GF-D8 (cell line): ENCODE measurements around the gene RPS2.
A peak's percentile ranks its signal among the peaks of the same experiment; 100 is the strongest.
"Not testable (repeated sequence)": the region's sequence is repeated elsewhere in the genome, so short reads cannot be mapped to it uniquely, and the experiment has no call there.

ENCODE experiments used
- DNase-seq: peaks from one replicate; lab custom pipeline; 2025; lab: John Stamatoyannopoulos, UW

The RPS2 gene

DNA sequence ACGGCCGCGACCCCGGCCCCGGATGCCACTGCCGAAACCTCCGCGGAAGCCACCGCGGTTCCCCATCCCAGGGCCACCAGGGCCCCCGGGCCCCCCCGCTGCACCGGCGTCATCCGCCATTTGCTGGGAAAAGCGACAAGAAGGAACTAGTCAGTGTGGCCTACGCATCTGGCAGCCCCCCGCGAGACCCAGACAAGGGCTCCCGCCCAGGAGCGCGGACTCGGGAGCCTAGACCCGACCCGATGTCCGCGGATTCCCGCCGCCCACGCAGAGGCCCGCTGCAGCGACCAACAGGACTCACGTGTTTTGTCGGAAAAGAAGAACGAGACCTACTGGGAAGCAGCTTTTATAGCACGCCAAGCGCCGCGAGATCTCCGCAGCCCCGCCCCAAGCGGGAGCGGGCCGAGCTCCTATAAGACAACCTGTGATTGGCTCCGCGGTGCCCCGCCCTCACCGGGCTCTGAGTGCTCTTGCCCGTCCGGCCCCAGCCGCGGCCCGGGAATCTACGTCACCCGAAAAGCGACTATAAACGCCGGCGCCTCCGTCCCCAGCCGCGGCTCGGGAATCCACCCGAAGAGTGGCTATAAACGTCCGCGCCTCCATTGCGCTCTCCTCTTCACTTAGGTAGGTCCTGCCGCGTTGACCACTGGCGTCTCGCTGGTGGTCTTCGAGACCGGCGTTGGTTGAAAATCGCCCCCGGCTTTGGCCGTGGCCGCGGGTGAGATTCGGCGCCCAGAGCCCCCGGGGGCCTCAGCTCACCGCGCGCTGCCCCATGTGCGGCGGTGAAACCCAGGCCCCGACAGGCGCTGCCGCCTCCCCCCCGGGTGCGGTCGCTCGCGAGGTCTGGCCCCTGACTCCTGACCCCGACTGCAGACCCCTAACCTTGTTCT, at the start of gene RPS2:
TSS of gene RPS2 (minus strand) at position 321 of the 890 bp plus-strand sequence. CDS start at position 120, 201 bp downstream.
- peak; percentile 94 for DNase-seq

DNA sequence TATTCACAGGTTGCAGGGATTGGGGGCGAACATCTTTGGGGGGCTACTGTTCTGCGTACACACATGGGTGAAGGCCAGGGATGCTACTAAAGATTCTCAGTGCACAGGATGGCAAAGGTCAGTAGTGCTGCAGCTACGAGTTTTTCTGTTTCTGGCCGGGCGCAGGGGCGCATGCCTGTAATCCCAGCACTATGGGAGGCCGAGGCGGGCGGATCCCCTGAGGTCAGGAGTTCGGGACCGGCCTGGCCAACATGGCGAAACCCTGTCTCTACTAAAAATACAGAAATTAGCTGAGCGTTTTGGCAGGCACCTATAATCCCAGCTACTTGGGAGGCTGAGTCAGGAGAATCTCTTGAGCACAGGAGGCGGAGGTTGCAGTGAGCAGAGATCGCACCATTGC, 48.9 kb upstream of the RPS2 start:
- DNase-seq: no peak

GRCh38 chr16:2011726-2012125, 47.1 kb upstream of the RPS2 start:
- not testable (repeated sequence) for DNase-seq

DNA sequence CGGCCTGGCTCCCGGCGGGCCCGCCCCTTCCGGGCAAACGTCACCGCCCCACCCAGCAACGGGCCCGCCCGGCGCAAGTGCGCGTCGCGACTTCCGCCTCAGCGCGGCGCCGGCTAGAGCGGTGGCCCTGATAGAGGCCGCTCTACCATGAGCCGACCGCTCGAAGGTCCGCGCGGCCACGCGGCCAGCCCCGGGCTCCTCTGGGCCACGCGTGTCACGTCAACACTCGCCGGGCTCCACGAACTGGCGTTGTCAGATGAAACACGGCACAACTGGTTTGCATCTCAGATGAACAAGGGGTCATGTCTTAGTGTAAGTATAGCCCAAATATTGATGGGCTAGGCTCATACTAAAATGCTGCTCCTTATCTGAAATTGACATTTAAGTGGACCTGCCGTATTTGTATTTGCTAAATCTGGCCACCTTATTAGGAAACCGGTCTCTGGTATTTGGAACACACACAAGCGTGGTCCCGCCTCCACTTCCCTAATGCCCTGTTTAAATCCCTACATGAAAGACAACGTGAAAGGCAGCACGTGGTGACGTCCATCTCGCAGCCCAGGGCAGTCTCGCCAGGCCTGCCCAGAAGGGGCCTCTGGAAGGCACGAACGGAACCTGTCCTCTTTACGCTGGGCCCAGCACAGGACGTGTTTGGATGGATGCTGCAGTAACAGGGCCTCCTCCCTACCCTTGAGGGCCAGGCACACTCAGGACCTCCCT, 45.3 kb upstream of the RPS2 start, which contains the start of gene ZNF598:
TSS of gene ZNF598 (minus strand) at position 31 of the 720 bp plus-strand sequence.
- peak; percentile 55 for DNase-seq

DNA sequence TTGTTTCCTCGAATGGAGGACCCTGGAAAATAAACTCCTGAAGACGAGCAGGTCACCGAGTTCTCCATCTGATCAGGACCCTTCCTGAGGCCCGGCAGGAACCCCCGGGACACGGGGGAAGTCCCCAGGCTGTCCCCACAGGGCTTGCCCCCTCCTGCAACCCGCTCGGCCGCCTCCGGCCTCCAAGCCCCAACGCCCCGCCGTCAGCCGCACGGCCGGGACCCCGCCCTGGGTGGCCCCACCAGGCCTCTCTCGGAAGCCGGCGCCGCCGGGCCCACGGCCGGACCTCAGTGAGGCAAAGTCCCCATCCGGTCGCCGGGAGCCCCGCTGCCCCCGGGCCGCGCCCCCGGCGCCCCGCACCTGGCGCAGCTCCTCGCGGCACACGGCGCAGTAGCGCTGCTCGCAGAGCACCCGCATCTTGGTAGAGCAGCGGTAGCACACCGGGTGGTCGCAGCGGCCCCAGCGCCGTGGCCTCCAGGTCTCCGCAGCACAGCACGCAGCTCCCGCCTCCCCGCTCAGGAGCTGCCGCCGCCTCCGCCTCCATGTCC, 44.6 kb upstream of the RPS2 start:
- no peak for DNase-seq

GRCh38 chr16:2008631-2009163, 44.1 kb upstream of the RPS2 start:
- peak; percentile 61 for DNase-seq

DNA sequence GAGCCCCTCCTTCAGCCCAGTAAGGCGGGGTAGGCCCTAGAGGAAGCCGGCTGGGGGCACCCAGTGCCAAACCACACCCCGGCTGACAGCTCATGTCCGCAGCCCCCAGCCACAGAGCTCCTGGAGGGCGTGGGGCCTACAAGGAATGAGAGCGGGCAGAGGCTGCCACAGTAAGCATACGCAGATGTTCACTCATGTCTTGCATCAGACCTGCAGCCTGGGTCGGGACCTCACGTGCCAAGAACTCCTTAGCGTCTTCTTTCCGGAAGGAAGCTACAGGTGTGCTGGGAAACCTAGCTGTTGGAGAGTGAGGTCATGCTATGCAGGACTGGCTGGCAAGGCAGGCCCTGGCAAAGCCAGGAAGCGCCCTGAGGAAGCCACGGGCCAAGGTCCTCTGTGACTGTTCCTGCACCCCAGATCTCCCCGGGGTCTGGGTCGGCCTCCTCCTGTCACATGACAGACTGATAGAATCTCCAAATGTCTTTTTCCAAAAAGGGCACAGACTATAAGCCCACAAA, 43.4 kb upstream of the RPS2 start:
- peak; percentile 74 for DNase-seq

GRCh38 chr16:2007081-2007836, 42.6 kb upstream of the RPS2 start:
- DNase-seq: no peak

GRCh38 chr16:2006317-2006716, 41.7 kb upstream of the RPS2 start:
- no peak for DNase-seq

- DNase-seq: no peak
These were observed 41.0 kb upstream of the RPS2 start for GRCh38 chr16:2005646-2006045.

- DNase-seq: no peak
These were observed 40.3 kb upstream of the RPS2 start for GRCh38 chr16:2004795-2005517.

GRCh38 chr16:2003827-2004641, 39.4 kb upstream of the RPS2 start:
- peak; percentile 59 for DNase-seq

GRCh38 chr16:2003231-2003826, 38.7 kb upstream of the RPS2 start:
- no peak for DNase-seq

- DNase-seq: no peak
These were observed 38.0 kb upstream of the RPS2 start for GRCh38 chr16:2002406-2003230.

DNA sequence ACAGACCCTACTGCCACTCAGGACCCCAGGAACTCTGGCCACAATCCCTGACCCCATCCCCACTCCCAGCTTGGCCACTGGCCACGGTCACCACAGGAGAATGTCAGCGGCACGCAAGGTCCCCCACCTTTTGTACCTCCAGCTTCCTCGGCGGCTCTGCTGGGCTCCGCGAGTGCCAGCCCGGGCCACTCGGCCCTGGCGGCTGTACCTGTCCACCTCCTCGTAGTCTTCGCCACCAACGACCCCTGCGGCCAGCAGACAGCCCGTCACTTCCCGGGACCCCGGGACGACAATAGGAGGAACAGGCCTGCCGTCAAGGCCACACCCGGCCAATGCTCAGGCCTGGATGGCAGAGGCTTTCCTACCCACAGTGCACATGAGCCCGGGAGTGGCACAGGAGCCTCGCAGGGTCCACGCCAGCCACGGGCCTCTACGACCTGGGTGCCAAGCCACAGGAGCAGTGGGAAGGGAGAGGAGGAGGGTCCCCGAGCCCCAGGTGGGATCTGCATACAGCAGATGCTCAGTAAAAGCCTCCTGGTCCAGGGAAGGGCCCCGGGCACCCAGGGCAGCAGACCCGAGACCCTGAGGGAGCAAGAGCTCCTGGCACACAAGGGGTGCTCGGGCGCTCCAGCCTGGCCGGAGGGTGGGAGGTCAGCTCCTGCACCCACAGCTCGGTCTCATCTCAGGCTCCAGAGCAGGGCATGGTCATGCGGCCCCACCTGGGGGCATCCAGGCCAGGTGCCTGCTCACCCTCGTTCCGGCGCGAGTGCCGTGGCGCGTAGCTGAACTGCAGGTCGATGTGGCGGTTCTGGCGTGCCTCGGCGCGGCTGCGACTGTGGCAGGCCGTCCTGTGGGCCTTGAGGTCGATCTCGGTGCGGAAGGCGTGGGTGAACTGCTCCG, 37.1 kb upstream of the RPS2 start:
- no peak for DNase-seq

- DNase-seq: no peak
These were observed 36.4 kb upstream of the RPS2 start for GRCh38 chr16:2001035-2001434.

GRCh38 chr16:1999866-2000514, 35.4 kb upstream of the RPS2 start:
- no peak for DNase-seq
